Thoracic aorta (tissue), 2 donors: ENCODE results near the gene MAGI1. TPM values are rescaled to one million over a fixed set of nuclear protein-coding genes. Genes with fewer than 3 reads are reported as not detected.

Experiments used
- ATAC-seq: fragments of 150-250 bp; one replicate; pipeline ENCODE4 v1.8.0; 2017; ENCODE audit warnings: low read depth; ENCODE audit not compliant: insufficient number of reproducible peaks, low FRiP score
- DNase-seq: peaks from one replicate; pipeline ENCODE4 v3.0.0-alpha.2; 2020; ENCODE audit warnings: low spot score
- H3K27ac ChIP-seq, 2 donors: fragments of 200-600 bp; sonication (generic); 1 replicate in 1 of 2; 2 replicates in 1 of 2; pipeline ENCODE4 v1.5.1; 2016; ENCODE audit warnings: mild to moderate bottlenecking in 2 of 2, moderate library complexity in 2 of 2
- H3K27me3 ChIP-seq: fragments of 200-600 bp; sonication (generic); replicated peaks from 2 replicates; pipeline ENCODE4 v1.6.0; 2016; ENCODE audit warnings: mild to moderate bottlenecking; ENCODE audit not compliant: insufficient read depth
- H3K36me3 ChIP-seq: fragments of 200-600 bp; sonication (generic); one replicate; pipeline ENCODE4 v1.5.1; 2016
- H3K4me1 ChIP-seq, 2 donors: fragments of 200-600 bp; sonication (generic); 1 replicate in 1 of 2; 2 replicates in 1 of 2; pipeline versions ENCODE4 v1.5.1 to v1.6.0; 2016; ENCODE audit warnings: low read depth in 2 of 2, mild to moderate bottlenecking in 1 of 2; ENCODE audit not compliant: control insufficient read depth in 1 of 2
- H3K4me3 ChIP-seq: fragments of 200-600 bp; sonication (generic); 2 replicates; pipeline ENCODE4 v1.5.1; 2016; ENCODE audit warnings: mild to moderate bottlenecking
- H3K9me3 ChIP-seq: fragments of 200-600 bp; sonication (generic); 2 replicates; pipeline ENCODE4 v1.5.1; 2016
- CTCF ChIP-seq: fragments of 200-600 bp; sonication (generic); IDR thresholded peaks from one replicate; pipeline ENCODE4 v1.5.1; 2019; ENCODE audit warnings: antibody characterized with exemption
- total RNA-seq, 2 donors: library from RNA; depleted of rRNA; stranded (reverse); fragments of >200 nt; gene quantifications; one replicate each; pipeline versions ENCODE4 v1.1.0 to v1.2.3, GENCODE V29; 2016

Gene MAGI1
- total RNA-seq, 2 donors from 2014 or later, result 48.2 to 88.5 TPM

GRCh38 chr3:65576228-65576627 lies 462.5 kb downstream of the MAGI1 start:
- Histone ChIP-seq H3K27me3 (no peaks in the 10 kb centered on the region), H3K4me1 (peaks cover 21 to 52% of the 10 kb centered on the region in 2 donors), H3K9me3 (no peaks in the 10 kb centered on the region), H3K4me3 (no peak overlapping the region), H3K27ac (peak overlapping the region in 1 of 2 donors; percentile 44), H3K36me3 (no peaks in the 10 kb centered on the region)
- ATAC-seq (no peak), DNase-seq (no peak)
- no peak for TF ChIP-seq CTCF

GRCh38 chr3:65575376-65575840 lies 463.3 kb downstream of the MAGI1 start:
- ATAC-seq (no peak), DNase-seq (no peak)
- Histone ChIP-seq H3K36me3 (no peaks in the 10 kb centered on the region), H3K27ac (no peak overlapping the region), H3K9me3 (no peaks in the 10 kb centered on the region), H3K4me3 (no peak overlapping the region), H3K27me3 (no peaks in the 10 kb centered on the region), H3K4me1 (peaks cover 21 to 52% of the 10 kb centered on the region in 2 donors)
- no peak for TF ChIP-seq CTCF

- no peak for TF ChIP-seq CTCF
- no peak overlapping the region for H3K27ac ChIP-seq
- H3K4me1 ChIP-seq, result peaks cover 23 to 63% of the 10 kb centered on the region in 2 donors
- H3K9me3 ChIP-seq, result no peaks in the 10 kb centered on the region
- no peaks in the 10 kb centered on the region for H3K36me3 ChIP-seq
- no peak for DNase-seq
- no peaks in the 10 kb centered on the region for H3K27me3 ChIP-seq
- ATAC-seq, result no peak
- H3K4me3 ChIP-seq, result no peak overlapping the region
Measured at GRCh38 chr3:65573548-65574116, 465.1 kb downstream of the MAGI1 start.

- no peaks in the 10 kb centered on the region for H3K27me3 ChIP-seq
- no peak overlapping the region for H3K4me3 ChIP-seq
- no peak for ATAC-seq
- no peak overlapping the region for H3K27ac ChIP-seq
- TF ChIP-seq CTCF, result no peak
- no peaks in the 10 kb centered on the region for H3K9me3 ChIP-seq
- peaks cover 18 to 62% of the 10 kb centered on the region in 2 donors for H3K4me1 ChIP-seq
- no peaks in the 10 kb centered on the region for H3K36me3 ChIP-seq
- no peak for DNase-seq
Measured at GRCh38 chr3:65572175-65572777, 466.4 kb downstream of the MAGI1 start.

GRCh38 chr3:65569845-65570405 lies 468.8 kb downstream of the MAGI1 start:
- no peak for DNase-seq
- no peaks in the 10 kb centered on the region for H3K9me3 ChIP-seq
- peaks cover 3 to 45% of the 10 kb centered on the region in 2 donors for H3K4me1 ChIP-seq
- H3K27ac ChIP-seq, result no peak overlapping the region
- H3K4me3 ChIP-seq, result no peak overlapping the region
- no peak for ATAC-seq
- no peaks in the 10 kb centered on the region for H3K36me3 ChIP-seq
- no peak for TF ChIP-seq CTCF
- no peaks in the 10 kb centered on the region for H3K27me3 ChIP-seq
